CD4-positive, alpha-beta T cell treated with Interleukin-17A for 1 hour (primary cell): ENCODE measurements around the gene SH3BGRL3.
"Not testable (repeated sequence)": the region's sequence is repeated elsewhere in the genome, so short reads cannot be mapped to it uniquely, and the experiment has no call there.

ENCODE experiments used
- DNase-seq: peaks from one replicate; pipeline ENCODE4 v3.0.0-alpha.2; 2020

The SH3BGRL3 gene

DNA sequence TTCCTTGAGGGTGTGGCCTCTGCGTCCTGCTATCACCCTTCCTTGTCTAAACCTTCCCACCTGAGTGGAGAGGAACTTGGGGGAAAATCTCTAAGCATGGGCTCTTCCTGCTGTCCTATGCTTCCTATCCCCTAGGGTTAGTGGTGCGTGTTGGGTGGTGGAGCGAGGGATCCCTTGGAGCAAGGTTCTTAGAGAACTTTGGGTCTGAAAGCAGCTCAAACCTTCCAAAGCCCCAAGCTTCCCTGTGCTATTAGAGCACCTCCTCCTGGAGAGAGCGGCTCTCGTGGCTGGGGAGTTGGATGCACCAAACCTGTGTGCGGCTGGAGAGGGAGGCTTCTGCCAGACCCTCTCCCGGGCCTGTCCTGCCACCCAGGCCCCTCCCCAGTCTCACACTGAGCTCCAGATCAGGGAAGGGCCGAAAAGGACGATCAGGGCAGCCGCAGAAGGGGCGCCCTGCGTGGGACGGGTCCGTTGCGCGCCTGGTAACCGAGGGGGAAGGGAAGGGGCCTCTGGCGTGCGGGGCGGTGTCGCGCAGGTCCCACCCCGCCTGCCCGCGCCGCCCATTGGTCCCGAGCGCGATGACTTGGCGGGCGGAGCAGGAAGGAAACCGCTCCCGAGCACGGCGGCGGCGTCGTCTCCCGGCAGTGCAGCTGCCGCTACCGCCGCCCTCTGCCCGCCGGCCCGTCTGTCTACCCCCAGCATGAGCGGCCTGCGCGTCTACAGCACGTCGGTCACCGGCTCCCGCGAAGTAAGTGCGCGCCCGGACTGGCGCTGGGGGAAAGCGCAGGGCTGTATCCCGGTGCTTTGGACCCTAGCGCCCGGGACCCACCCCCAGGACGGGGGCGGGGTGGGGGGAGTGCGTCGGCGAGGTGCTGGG lies at the start of gene SH3BGRL3:
TSS of gene SH3BGRL3 (plus strand) at position 631 of the 877 bp plus-strand sequence. CDS start at position 701, 70 bp downstream.
- DNase-seq = peak; percentile 85

DNA sequence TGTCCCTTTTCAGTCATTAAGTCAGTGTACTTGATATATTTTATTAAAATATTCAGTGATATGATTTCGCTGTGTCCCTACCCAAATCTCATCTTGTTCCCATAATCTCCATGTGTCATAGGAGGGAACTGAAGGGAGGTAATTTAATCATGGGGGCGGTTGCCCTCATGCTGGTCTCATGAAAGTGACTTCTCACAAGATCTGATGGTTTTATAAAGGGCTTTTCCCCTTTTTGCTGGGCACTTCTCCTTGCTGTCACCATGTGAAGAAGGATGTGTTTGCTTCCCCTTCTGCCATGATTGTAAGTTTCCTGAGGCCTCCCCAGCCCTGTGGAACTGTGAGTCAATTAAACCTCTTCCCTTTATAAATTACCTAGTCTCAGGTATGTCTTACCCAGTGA lies 49.2 kb upstream of the SH3BGRL3 start:
- DNase-seq = not testable (repeated sequence)

DNA sequence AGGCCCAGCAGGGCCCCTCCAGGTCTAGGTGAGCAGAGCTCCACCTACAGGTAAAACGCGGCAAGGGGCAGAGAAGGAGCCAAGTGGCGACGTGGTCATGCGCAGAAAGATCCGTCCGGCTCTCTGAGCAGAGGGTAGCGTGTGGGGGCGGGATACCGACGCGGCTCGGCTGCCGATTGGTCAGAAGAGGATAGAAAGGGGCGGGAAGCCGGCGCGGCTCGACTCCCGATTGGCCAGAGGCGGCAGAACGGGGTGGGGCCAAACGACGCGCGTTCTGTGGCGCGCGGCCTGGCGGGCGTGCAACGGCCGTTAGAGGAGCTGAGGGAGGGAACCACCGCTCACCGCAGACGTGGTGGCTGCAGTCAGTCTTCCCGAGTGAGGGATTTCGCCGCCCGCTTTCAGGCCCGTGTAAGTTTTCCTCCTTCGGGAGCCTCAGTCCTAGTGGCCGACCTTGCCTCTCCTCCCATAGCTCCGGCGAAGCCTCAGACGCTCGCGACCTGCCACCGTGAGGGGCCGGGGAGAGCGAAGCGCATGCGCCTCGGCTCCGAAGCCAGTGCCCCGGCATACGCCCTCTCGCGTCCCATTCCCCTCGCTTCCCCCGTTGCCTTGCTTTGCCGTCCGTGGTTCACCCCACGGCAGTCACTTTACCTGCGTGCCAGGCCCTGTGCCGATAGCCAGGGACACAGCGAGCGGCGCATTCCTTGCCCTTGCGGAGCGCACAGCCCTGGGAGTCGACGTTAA lies 45.8 kb upstream of the SH3BGRL3 start, which contains the start of gene CEP85:
TSS of gene CEP85 (plus strand) at position 298 of the 741 bp plus-strand sequence. CDS start 5,584 bp downstream, outside the sequence.
- peak; percentile 99 for DNase-seq

DNA sequence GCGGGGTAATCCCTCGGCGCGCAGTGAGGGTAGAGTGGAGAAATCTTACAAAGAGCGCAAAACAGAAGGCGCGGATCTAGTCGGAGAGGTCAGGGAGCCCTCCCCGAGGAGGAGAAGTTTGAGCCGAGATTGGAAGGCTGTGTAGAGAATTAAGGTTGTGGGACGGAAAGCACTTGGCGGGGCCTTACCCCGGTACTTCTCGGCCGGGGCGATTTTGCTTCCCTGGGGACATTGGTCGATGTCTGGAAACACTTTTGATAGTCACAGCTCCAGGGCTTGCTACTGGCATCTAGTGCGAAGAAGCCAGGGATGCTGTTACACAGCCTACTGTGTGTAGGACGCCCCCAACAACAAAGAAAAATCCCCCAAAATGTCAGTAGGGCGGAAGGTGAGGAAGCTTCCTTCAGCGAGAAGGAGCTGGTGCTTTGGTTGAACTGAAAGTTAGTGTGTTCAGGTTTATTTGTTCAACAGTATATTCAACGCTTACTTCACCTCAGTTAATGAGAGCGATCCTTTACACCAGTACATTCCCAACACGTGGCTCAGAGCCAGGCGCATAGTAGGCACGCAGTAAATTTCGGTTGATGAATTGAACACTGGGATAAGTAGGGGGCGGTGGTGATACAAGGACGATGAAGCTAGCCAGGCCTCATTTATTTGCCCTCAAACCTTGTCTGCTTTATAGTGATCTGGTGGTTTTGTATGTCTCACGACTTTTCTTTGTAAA lies 45.1 kb upstream of the SH3BGRL3 start:
- peak; percentile 36 for DNase-seq

DNA sequence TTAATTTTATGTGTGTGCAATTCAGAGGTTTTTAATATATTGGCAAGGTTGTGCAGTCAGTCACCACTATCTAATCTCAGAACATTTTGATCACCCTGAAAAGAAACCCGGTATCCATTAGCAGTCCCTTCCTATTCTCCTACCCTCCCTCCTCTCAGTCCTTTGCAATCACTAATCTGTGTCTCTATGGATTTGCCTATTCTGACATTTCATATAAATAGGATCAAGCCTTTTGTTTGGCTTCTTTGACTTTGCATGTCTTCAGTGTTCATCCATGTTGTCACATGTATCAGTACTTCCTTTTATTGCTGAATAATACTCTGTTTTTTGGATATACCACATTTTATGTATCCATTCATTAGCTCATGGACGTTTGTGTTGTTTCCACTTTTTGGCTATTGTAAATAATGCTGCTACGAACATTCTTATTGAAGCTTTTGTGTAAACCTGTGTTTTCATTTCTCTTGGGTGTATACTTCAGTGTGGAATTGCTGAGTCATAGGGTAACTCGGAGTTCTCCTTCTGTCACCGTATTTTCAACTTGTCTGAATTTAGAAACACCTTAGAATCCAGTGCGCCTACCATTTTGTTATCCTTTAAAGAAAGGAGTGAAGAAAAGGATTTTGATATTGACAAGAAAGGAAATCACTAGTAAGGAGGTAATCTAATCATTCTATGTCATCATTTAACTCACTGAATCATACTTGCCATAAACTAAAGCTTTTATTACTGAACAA lies 42.5 kb upstream of the SH3BGRL3 start:
- no peak for DNase-seq

DNA sequence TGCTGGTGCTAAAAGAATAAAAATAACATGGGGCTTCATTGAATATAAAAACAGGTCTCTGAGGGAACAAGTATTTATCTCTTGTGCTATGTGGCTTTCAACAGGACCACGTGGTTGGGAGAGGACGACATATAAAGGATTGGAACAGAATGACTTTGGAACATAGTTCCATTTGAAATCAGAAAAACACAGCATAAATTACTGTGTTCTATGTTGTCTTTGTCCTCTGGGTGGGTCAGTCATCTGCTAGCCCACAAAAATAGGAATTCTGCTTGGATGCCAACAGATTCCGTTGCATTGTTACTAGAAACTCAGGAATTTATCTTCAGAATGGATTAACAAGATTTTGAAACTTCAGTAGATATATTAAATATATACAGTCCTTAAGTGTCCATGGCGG lies 40.0 kb upstream of the SH3BGRL3 start:
- DNase-seq = no peak

DNA sequence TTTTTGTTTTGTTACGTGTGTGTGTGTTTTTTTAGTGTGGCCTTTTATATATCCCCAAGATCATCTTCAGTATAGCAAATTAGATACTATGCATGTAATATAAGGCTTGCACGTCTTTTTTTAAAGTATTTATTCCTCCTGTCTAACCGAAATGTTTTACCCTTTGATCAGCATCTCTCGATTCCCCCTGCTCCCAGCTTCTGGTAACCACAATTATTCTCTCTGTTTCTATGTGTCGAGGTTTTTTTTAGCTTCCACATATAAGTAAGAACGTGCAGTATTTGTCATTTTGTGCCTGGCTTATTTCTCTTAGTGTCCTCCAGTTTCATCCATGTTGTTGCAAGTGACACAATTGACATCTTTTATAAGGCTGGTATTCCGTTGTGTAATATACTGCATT lies 27.2 kb upstream of the SH3BGRL3 start:
- no peak for DNase-seq

DNA sequence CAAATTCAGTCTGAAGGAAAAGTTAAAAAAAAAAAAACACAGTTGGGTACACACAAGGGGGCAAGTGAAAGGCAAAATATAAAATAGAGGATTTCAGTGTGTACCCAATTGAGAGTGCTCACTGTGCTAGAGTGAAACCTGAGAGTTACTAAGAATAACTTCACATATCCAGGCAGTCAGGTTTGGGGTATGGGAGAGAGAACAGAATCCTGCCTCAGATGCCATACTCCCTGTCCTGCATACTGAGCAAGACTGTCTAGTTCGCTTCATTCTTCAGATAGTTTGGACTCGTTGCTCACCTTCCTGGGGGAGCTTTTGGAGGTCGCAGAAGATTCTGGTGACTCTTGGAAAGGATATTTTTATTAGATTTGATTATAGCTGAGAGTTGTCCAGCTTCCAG lies 25.5 kb upstream of the SH3BGRL3 start:
- DNase-seq = no peak

DNA sequence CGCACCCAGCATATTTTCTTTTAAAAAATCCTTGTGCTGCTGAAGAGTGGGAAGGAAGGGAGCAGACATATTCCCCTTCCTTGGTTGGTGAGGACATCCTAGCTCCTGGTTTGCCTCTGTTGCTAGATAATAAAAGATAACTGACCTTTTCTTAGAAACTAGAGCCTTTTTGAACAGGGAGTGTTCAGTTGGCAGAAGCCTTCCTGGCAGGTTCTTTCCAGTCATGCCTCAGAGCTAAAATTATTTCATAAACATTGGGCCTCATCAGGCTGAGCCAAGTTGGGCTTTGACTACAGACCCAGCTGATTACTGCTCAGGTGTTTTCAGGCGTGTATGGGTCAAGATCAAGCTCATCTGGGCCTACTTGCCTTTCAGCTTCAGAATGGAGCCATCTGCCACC lies 22.7 kb upstream of the SH3BGRL3 start:
- DNase-seq = no peak

DNA sequence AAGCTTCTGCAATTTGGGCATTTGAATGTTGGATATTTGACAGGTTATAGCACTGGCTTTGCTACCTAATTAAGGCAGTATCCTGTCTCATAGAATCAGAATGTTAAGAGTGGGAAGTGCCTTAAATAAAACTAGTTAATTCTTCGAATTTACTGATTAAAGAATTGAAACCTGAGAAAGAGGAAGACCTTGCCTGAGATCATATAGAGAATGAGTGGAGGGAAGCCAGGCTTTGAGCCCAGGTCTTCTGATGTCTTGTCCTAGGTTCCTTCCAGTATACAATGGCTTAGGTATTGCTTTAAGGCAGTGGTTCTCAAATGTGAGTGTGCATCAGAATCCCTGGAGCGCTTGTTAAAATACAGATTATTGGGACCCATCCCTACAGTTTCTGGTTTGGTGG lies 20.9 kb upstream of the SH3BGRL3 start:
- no peak for DNase-seq

DNA sequence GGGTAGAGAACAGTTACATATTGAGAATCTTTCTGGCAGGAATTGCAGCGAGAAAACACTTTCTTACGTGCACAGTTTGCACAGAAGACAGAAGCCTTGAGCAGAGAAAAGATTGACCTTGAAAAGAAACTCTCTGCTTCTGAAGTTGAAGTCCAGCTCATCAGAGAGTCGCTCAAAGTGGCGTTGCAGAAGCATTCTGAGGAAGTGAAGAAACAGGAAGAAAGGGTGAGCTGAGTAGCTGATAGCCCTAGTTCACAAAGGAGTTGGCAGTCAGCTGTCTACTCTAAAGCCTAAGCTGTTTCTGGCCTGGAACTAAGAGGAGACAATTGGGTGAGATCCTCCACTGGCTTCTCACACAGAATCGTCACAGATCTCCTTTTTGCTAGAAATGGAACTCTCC lies 20.3 kb upstream of the SH3BGRL3 start:
- DNase-seq = no peak

DNA sequence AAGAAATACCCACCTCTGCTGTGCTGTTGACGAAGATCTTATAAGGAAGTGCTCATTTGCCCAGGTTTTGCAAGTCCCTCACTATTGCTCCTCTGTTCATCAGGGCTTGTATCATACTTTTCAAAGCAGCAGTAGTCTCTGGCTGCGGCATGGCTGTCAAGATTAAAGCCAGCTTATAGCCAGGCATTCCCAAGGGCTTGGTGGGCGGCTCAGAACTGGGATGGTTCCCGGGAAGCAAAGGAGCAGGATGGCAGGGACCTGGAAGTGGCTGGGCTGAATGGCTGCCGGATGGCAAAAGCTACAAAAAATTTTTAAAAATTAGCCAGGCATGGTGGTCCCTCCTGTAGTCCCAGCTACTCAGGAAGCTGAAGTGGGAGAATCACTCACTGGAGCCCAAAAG lies 16.7 kb upstream of the SH3BGRL3 start:
- DNase-seq = no peak

DNA sequence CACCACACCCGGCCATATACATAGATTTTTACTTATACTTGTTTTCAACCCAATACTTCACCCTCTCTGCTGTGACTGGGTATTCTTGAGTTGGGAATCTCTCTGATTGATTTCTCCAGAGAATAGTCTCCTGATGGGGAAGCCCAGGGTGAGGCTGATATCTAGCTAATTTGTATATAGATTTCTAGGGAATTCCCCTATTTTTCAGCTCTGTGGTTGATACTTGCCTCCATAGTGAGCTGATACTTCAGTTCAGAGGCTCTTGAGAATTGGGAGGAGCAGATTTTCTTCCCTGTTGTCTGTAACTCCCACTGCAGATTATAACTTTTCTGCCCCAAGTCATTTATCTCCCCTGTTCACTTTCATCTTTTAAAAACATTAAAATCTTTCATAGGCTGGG lies 14.5 kb upstream of the SH3BGRL3 start:
- no peak for DNase-seq

DNA sequence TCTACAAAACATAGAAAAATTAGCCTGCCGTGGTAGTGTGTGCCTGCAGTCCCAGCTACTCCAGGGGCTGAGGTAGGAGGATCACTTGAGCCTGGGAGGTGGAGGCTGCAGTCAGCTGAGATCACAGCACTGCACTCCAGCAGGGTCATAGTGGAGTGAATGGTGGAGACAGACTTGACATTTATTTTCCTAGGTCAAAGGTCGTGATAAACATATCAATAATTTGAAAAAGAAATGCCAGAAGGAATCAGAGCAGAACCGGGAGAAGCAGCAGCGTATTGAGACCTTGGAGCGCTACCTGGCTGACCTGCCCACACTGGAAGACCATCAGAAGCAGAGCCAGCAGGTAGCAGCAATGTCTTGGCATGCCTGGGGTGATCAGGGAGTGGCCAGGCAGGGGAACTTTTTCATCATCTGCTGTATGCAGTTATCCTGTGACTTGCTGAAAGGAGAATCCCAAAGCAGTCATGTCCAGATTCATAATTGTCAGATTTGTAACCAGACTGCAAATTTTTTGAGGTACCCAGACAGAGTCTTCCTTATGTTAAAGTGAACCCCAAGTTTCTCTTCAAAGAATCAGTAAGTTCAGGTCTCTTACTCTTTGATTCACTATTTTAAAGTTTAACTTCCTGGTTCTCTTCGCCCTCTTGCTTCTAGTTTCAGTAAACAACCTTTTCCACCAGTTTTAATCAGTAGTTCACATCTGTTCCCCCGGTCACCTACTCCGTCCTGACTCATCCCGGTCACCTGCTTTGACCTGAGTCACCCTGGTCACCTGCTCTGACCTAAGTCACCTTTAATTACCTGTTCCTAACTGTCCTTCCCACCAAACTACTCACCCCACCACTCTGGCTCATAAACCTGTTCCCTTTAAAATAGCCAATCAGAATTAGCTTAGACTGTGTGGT lies 11.3 kb upstream of the SH3BGRL3 start:
- DNase-seq = no peak

DNA sequence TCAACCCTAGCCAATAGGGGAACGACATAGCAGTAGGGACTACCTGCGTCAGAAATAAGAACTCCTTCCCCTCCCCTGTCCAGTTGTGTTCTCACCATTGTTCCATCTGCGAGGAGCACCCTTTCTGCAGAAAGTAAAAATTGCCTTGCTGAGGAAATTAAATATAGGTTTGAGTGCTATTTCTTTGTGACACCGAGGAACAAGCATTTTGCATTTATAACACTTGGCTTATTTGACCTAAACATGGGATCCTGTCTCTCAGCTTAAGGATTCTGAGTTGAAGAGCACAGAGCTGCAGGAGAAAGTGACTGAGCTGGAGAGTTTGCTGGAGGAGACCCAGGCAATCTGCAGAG lies 10.7 kb upstream of the SH3BGRL3 start:
- DNase-seq = no peak

DNA sequence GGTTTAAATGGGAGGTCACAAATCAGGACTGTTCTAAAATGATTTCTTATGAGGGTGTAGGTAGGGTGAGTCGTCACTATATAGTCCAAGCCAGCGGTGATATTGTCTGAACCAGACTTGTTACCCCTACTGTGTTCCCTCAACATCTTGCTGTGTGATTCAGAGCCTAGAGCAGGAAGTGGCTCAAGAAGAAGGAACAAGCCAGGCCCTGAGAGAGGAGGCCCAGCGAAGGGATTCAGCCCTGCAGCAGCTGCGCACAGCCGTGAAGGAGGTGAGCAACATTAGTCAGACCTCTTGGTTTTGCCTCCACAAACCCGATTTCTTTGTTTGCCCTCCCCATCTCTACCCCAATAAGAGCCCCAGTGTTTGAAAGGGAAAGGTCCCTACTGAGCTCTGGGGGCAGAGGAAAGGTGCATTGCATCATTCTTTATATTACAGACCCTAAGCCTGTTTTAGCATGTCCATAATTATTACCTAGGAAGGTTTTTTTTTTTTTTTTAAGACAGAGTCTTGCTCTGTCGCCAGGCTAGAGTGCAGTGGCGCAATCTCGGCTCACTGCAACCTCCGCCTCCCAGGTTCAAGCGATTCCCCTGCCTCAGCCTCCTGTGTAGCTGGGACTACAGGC lies 5.0 kb upstream of the SH3BGRL3 start:
- DNase-seq = no peak

DNA sequence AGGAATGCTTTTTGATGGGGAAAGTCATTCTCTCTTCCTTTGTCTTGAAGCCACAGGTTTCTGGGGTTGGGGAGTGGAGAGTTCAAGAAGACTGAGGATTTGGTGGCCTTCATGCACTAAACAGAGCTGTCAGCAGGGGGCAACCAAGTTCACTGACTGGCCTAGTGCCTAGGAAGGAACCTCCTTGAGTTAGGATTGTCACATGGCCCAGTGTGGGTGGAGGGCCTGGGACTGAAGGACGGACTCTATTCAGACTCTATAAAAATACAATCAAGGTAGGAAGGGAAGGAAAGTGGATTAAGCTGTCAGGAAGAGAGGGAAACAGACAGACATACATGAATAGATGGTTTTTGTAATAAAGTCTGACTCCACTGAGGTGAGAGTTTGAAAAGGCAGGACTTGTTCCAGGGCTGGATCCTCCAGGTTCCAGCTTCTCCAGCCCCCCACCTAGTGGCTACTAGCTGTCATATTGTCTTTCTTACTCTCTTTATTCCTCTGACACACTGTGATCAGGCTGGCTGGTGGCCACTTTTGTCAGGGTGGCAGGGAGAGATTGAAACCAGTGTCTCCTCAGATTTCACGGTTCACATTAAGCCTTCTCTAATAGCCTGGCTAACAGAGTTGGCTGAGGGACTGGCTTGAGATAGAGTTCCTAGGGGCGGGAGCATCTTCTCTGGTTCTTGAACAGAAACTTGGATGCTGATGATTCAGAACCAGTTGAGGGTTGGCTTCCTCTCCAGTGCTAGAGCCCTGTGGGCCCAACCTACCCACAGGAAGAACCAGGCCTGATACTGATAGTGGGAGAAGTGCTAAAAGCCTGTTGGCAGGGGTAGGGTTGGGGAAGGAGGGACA lies 4.1 kb upstream of the SH3BGRL3 start:
- DNase-seq = peak; percentile 83

DNA sequence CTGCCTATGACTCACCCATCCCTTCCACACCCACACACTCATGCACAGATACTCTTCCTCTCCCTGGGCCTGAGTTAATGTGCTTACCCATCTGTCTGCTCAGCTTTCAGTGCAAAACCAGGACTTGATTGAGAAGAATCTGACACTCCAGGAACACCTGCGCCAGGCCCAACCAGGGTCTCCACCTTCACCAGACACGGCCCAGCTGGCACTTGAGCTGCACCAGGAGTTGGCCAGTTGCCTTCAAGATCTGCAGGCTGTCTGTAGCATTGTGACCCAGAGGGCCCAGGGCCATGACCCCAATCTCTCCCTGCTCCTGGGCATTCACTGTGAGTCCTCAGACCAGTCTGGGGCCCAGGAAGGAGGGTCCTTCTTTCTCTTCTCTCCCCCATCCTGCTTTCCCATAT lies 3.5 kb upstream of the SH3BGRL3 start:
- DNase-seq = no peak

DNA sequence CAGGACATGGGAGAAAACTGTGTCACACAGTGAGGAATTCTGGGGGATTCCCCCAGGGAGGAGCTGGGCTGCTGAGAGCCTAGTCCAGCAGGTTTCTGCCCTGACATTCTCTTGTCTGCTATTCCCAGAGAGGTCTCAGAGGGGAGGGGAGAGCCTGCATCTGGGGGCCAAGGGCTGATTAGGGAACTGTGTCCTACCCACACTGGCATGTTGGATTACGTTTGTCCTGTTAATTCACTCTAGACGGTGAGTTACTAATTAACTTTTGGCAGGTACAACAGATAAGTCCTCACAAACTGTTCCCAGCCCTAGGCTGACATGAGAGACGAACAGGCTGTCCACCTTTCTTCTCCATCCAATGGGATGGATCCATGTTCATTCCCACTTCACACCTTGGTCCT lies 2.6 kb upstream of the SH3BGRL3 start:
- no peak for DNase-seq

DNA sequence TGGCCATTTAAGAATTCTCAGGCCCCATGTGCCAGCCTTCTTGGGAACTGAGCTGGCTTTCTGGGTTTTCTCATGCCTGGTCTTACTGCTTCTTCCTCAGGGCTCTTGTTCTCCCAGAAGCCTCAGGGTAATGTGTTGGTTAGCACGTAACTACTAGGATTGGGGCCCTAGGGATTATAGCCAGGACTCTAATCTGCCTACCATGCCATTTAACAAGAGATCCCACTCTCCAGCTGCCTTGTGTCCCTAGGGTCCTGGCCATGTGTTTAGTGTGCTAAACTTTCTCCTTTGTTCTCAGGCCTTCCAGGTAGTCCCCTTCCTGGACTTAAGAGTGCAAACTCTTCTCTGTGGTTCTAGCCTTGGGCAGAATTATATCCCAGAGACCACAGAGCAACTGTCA lies 2.2 kb upstream of the SH3BGRL3 start:
- DNase-seq = no peak
